PC-9 (cell line): ENCODE results near the gene TRIO. TPM values are rescaled to one million over a fixed set of nuclear protein-coding genes. Genes with fewer than 3 reads are reported as not detected.

ENCODE experiments used
- BruUV-seq: library from RNA; stranded (reverse); fragments of 400-500 nt; replicated peaks from 2 replicates; lab custom pipeline; 2021; lab: Mats Ljungman, UMichigan
- CTCF ChIA-PET: fragments of 300-600 bp; sonication (Branson Sonifier 250); formaldehyde crosslinking; loops from one replicate; lab custom pipeline; 2022; ENCODE audit warnings: antibody characterized with exemption; lab: Charles Lee
- POLR2A ChIA-PET: fragments of 300-600 bp; sonication (Branson Sonifier 250); formaldehyde crosslinking; loops from one replicate; lab custom pipeline; 2022; ENCODE audit warnings: antibody characterized with exemption; ENCODE audit not compliant: unreplicated experiment; lab: Charles Lee
- DNase-seq, 2 experiments: peaks; one replicate each; pipeline versions ENCODE4 v3.0.0 to v3.0.0-alpha.2; 2015 to 2022; ENCODE audit warnings: mixed read lengths in 1 of 2
- H2AFZ ChIP-seq: fragments of 200-600 bp; sonication (generic); 2 replicates; pipeline ENCODE4 v1.8.1; 2017; ENCODE audit warnings: antibody characterized with exemption
- H3F3A ChIP-seq: fragments of 200-600 bp; sonication (generic); 2 replicates; pipeline ENCODE4 v1.8.1; 2017; ENCODE audit warnings: antibody characterized with exemption, mild to moderate bottlenecking, low read depth; ENCODE audit not compliant: insufficient read depth
- H3K27ac ChIP-seq: fragments of 200-600 bp; sonication (generic); 2 replicates; pipeline ENCODE4 v1.6.1; 2016; ENCODE audit warnings: mixed run types
- H3K27me3 ChIP-seq: fragments of 200-600 bp; sonication (generic); 2 replicates; pipeline ENCODE4 v1.6.1; 2016; ENCODE audit warnings: low read depth, mixed run types; ENCODE audit not compliant: insufficient read depth
- H3K36me3 ChIP-seq: fragments of 200-600 bp; sonication (generic); 2 replicates; pipeline ENCODE4 v1.6.1; 2016; ENCODE audit warnings: low read depth, mixed run types
- H3K4me1 ChIP-seq: fragments of 200-600 bp; sonication (generic); replicated peaks from 2 replicates; pipeline ENCODE4 v1.6.1; 2016; ENCODE audit warnings: mixed run types; ENCODE audit not compliant: insufficient read depth
- H3K4me2 ChIP-seq: fragments of 200-600 bp; sonication (generic); 2 replicates; pipeline ENCODE4 v1.6.1; 2017; ENCODE audit warnings: mixed run types
- H3K4me3 ChIP-seq: fragments of 200-600 bp; sonication (generic); 2 replicates; pipeline ENCODE4 v1.6.1; 2016; ENCODE audit warnings: mixed run types
- H3K79me2 ChIP-seq: fragments of 200-600 bp; sonication (generic); 2 replicates; pipeline ENCODE4 v1.6.1; 2017; ENCODE audit warnings: low read depth, mixed run types
- H3K9me2 ChIP-seq: fragments of 200-600 bp; sonication (generic); 2 replicates; pipeline ENCODE4 v1.8.1; 2017; ENCODE audit warnings: mild to moderate bottlenecking; ENCODE audit not compliant: insufficient read depth
- H3K9me3 ChIP-seq: fragments of 200-600 bp; sonication (generic); 2 replicates; pipeline ENCODE4 v1.8.1; 2016; ENCODE audit warnings: low read depth; ENCODE audit not compliant: insufficient read depth
- H4K20me1 ChIP-seq: fragments of 200-600 bp; sonication (generic); 2 replicates; pipeline ENCODE4 v1.8.1; 2017; ENCODE audit not compliant: insufficient read depth
- CTCF ChIP-seq: fragments of 200-600 bp; sonication (generic); conservative IDR thresholded peaks from 2 replicates; pipeline ENCODE4 v1.6.1; 2017; ENCODE audit warnings: mixed run types, antibody characterized with exemption, mild to moderate bottlenecking, moderate library complexity
- EZH2 ChIP-seq: fragments of 200-600 bp; sonication (generic); IDR thresholded peaks from 2 replicates; pipeline ENCODE4 v1.8.0; 2017; ENCODE audit warnings: antibody characterized with exemption, low read depth
- intact Hi-C: fragments of 100-400 bp; cut with micrococcal nuclease; formaldehyde crosslinking; loops from one replicate; pipeline ENCODE4 v1.10.0; 2022; ENCODE audit not compliant: unreplicated experiment
- total RNA-seq: library from RNA; stranded (reverse); gene quantifications from 2 replicates; pipeline ENCODE4 v1.2.3, GENCODE V29; 2021

TRIO gene
- total RNA-seq, 1 experiment from 2014 or later: 596 TPM

- H3K9me2 ChIP-seq: no peaks in the 10 kb centered on the region
Observed at GRCh38 chr5:14309199-14309598, 166.1 kb downstream of the TRIO start.

GRCh38 chr5:14309878-14310531 lies 166.9 kb downstream of the TRIO start:
- H4K20me1 ChIP-seq: peaks cover 9% of the 10 kb centered on the region
- BruUV-seq: no TSS peak

More at GRCh38 chr5:14309199-14309598, 166.1 kb downstream of the TRIO start:
- Histone ChIP-seq H3K36me3 (peaks cover 45% of the 10 kb centered on the region), H3K9me3 (no peaks in the 10 kb centered on the region), H3K79me2 (0 out of 2 replicates have a peak, but pooled peaks cover 8% of the 10 kb centered on the region), H3K4me1 (no peaks in the 10 kb centered on the region), H3F3A (peaks cover 16% of the 10 kb centered on the region), H3K27ac (no peak overlapping the region), H3K4me3 (no peak overlapping the region), H2AFZ (no peak overlapping the region), H3K27me3 (no peaks in the 10 kb centered on the region), H4K20me1 (peaks cover 9% of the 10 kb centered on the region), H3K4me2 (no peak overlapping the region)
- ChIA-PET CTCF (no interaction called here), POLR2A (no interaction called here)
- no peak for DNase-seq
- intact Hi-C loops: no loop called here
- TF ChIP-seq EZH2 (no peak), CTCF (no peak)
- no TSS peak for BruUV-seq

GRCh38 chr5:14310901-14311300 lies 167.8 kb downstream of the TRIO start:
- no peaks in the 10 kb centered on the region for H3K9me3 ChIP-seq
- no peak overlapping the region for H3K4me2 ChIP-seq
- peaks cover 13% of the 10 kb centered on the region; the same call in 1 of the 2 replicates for H3K79me2 ChIP-seq
- peaks cover 42% of the 10 kb centered on the region for H3K36me3 ChIP-seq
- DNase-seq: no peak
- H3K9me2 ChIP-seq: no peaks in the 10 kb centered on the region
- H3K4me1 ChIP-seq: no peaks in the 10 kb centered on the region
- POLR2A ChIA-PET: no interaction called here
- no peak overlapping the region for H2AFZ ChIP-seq
- H4K20me1 ChIP-seq: peaks cover 9% of the 10 kb centered on the region
- BruUV-seq: no TSS peak
- no peaks in the 10 kb centered on the region for H3K27me3 ChIP-seq
- CTCF ChIA-PET: no interaction called here
- no peak for TF ChIP-seq CTCF
- TF ChIP-seq EZH2: no peak
- H3K4me3 ChIP-seq: no peak overlapping the region
- H3F3A ChIP-seq: peaks cover 14% of the 10 kb centered on the region
- H3K27ac ChIP-seq: no peak overlapping the region
- intact Hi-C loops: no loop called here

More at GRCh38 chr5:14309878-14310531, 166.9 kb downstream of the TRIO start:
- intact Hi-C loops: no loop called here
- ChIA-PET CTCF (no interaction called here), POLR2A (interaction anchor here (0.7 kb wide), 1 partner anchor 308 kb away, joined by 6 read pairs; no protein-coding TSS in a partner anchor)
- H3K4me2 ChIP-seq: no peak overlapping the region
- TF ChIP-seq CTCF: no peak
- no peak for TF ChIP-seq EZH2
- H3K27ac ChIP-seq: no peak overlapping the region
- no peaks in the 10 kb centered on the region for H3K4me1 ChIP-seq
- peaks cover 50% of the 10 kb centered on the region for H3K36me3 ChIP-seq
- no peak overlapping the region for H3K4me3 ChIP-seq
- no peaks in the 10 kb centered on the region for H3K9me3 ChIP-seq
- H3K27me3 ChIP-seq: no peaks in the 10 kb centered on the region
- peaks cover 14% of the 10 kb centered on the region for H3F3A ChIP-seq
- no peak for DNase-seq
- peaks cover 13% of the 10 kb centered on the region; the same call in 1 of the 2 replicates for H3K79me2 ChIP-seq
- no peaks in the 10 kb centered on the region for H3K9me2 ChIP-seq
- H2AFZ ChIP-seq: no peak overlapping the region
